ENCODE results near the gene HNRNPA3.

- TF ChIP-seq CTCF (IDR thresholded peaks at IDR 0.05; ENCODE audit: poor library complexity, severe bottlenecking) (no peak), SMC3 (conservative IDR thresholded peaks at IDR 0.05; ENCODE audit: poor library complexity) (no peak), RAD21 (conservative IDR thresholded peaks at IDR 0.05) (no peak), EZH2 (IDR thresholded peaks at IDR 0.05; ENCODE audit: borderline replicate concordance, insufficient read depth, low read length, poor library complexity, severe bottlenecking) (no peak)
Observed at GRCh38 chr2:177237932-177238331, 25.3 kb downstream of the HNRNPA3 start.
